Measurements from ENCODE around the gene RASSF10.

The RASSF10 gene

GRCh38 chr11:13052130-13052571, 43.0 kb downstream of the RASSF10 start:
- Histone ChIP-seq H2BK15ac (ENCODE audit: low read length) (no peak overlapping the region), H2BK12ac (ENCODE audit: low read length) (no peak overlapping the region), H3K18ac (ENCODE audit: low read length) (no peak overlapping the region), H3K9me3 (replicated peaks in 1 of 2; ENCODE audit: control insufficient read depth in 2 of 2, insufficient read depth in 1 of 2, low read depth in 1 of 2, low read length in 2 of 2) (peaks cover 3% of the 10 kb centered on the region in 2 donors), H3K4me2 (ENCODE audit: insufficient read depth, low read length, poor library complexity, severe bottlenecking) (no peak overlapping the region), H3K4ac (ENCODE audit: low read length) (no peak overlapping the region), H4K91ac (ENCODE audit: low read depth, low read length, poor library complexity) (no peak overlapping the region), H2BK5ac (ENCODE audit: low read length) (no peak overlapping the region), H3K4me1 (ENCODE audit: control insufficient read depth in 2 of 2, insufficient read depth in 1 of 2, low read depth in 1 of 2, low read length in 2 of 2) (no peaks in the 10 kb centered on the region), H4K8ac (ENCODE audit: low read depth, low read length) (no peak overlapping the region), H3K27me3 (ENCODE audit: control insufficient read depth in 3 of 3, insufficient read depth in 3 of 3, low read depth in 1 of 3, low read length in 3 of 3) (no peaks in the 10 kb centered on the region), H2BK120ac (ENCODE audit: low read depth, low read length) (no peak overlapping the region), H3K14ac (ENCODE audit: low read length) (no peak overlapping the region), H2AFZ (ENCODE audit: low read length) (no peak overlapping the region), H3K23ac (ENCODE audit: low read depth, low read length, poor library complexity) (no peak overlapping the region), H3K27ac (replicated peaks; ENCODE audit: low read length) (no peak overlapping the region), H3K9ac (ENCODE audit: low read depth, low read length, poor library complexity) (no peak overlapping the region), H3K4me3 (ENCODE audit: low read length in 2 of 2) (no peak overlapping the region), H3K36me3 (replicated peaks in 1 of 2; ENCODE audit: control insufficient read depth in 2 of 2, insufficient read depth in 2 of 2, low read length in 2 of 2) (no peaks in the 10 kb centered on the region), H3K79me1 (ENCODE audit: low read depth, low read length) (no peaks in the 10 kb centered on the region), H2AK5ac (ENCODE audit: low read depth, low read length) (no peak overlapping the region)
- no CpG with 5 or more reads among the region's 5 CpGs for WGBS, 2 donors (ENCODE audit: extremely low coverage in 2 of 2, insufficient read length in 2 of 2, insufficient replicate concordance in 1 of 2)
- DNase-seq (ENCODE audit: low spot score): no peak

- no peaks in the 10 kb centered on the region for H3K27me3 ChIP-seq (ENCODE audit: control insufficient read depth in 3 of 3, insufficient read depth in 3 of 3, low read depth in 1 of 3, low read length in 3 of 3)
- no peaks in the 10 kb centered on the region for H3K79me1 ChIP-seq (ENCODE audit: low read depth, low read length)
- peaks cover 3% of the 10 kb centered on the region in 2 donors for H3K9me3 ChIP-seq (replicated peaks in 1 of 2; ENCODE audit: control insufficient read depth in 2 of 2, insufficient read depth in 1 of 2, low read depth in 1 of 2, low read length in 2 of 2)
- H4K8ac ChIP-seq (ENCODE audit: low read depth, low read length): no peak overlapping the region
- no peaks in the 10 kb centered on the region for H3K36me3 ChIP-seq (replicated peaks in 1 of 2; ENCODE audit: control insufficient read depth in 2 of 2, insufficient read depth in 2 of 2, low read length in 2 of 2)
- H3K9ac ChIP-seq (ENCODE audit: low read depth, low read length, poor library complexity): no peak overlapping the region
- DNase-seq (ENCODE audit: low spot score): no peak
- no peak overlapping the region for H2AK5ac ChIP-seq (ENCODE audit: low read depth, low read length)
- H2BK12ac ChIP-seq (ENCODE audit: low read length): no peak overlapping the region
- H3K23ac ChIP-seq (ENCODE audit: low read depth, low read length, poor library complexity): no peak overlapping the region
- H3K18ac ChIP-seq (ENCODE audit: low read length): no peak overlapping the region
- no peak overlapping the region for H3K14ac ChIP-seq (ENCODE audit: low read length)
- no CpG with 5 or more reads among the region's 6 CpGs for WGBS, 2 donors (ENCODE audit: extremely low coverage in 2 of 2, insufficient read length in 2 of 2, insufficient replicate concordance in 1 of 2)
- H3K4me3 ChIP-seq (ENCODE audit: low read length in 2 of 2): no peak overlapping the region
- no peak overlapping the region for H3K27ac ChIP-seq (replicated peaks; ENCODE audit: low read length)
- no peak overlapping the region for H2BK15ac ChIP-seq (ENCODE audit: low read length)
- no peak overlapping the region for H2BK5ac ChIP-seq (ENCODE audit: low read length)
- no peak overlapping the region for H2AFZ ChIP-seq (ENCODE audit: low read length)
- H4K91ac ChIP-seq (ENCODE audit: low read depth, low read length, poor library complexity): no peak overlapping the region
- H3K4me2 ChIP-seq (ENCODE audit: insufficient read depth, low read length, poor library complexity, severe bottlenecking): no peak overlapping the region
- no peak overlapping the region for H3K4ac ChIP-seq (ENCODE audit: low read length)
- H3K4me1 ChIP-seq (ENCODE audit: control insufficient read depth in 2 of 2, insufficient read depth in 1 of 2, low read depth in 1 of 2, low read length in 2 of 2): no peaks in the 10 kb centered on the region
- H2BK120ac ChIP-seq (ENCODE audit: low read depth, low read length): no peak overlapping the region
These were observed 44.3 kb downstream of the RASSF10 start for GRCh38 chr11:13053255-13053917.

- H3K79me1 ChIP-seq (ENCODE audit: low read depth, low read length): no peaks in the 10 kb centered on the region
- H2BK120ac ChIP-seq (ENCODE audit: low read depth, low read length): no peak overlapping the region
- no peaks in the 10 kb centered on the region for H3K4me1 ChIP-seq (ENCODE audit: control insufficient read depth in 2 of 2, insufficient read depth in 1 of 2, low read depth in 1 of 2, low read length in 2 of 2)
- no peak overlapping the region for H2BK15ac ChIP-seq (ENCODE audit: low read length)
- H3K27me3 ChIP-seq (ENCODE audit: control insufficient read depth in 3 of 3, insufficient read depth in 3 of 3, low read depth in 1 of 3, low read length in 3 of 3): no peaks in the 10 kb centered on the region
- H2BK12ac ChIP-seq (ENCODE audit: low read length): no peak overlapping the region
- H2BK5ac ChIP-seq (ENCODE audit: low read length): no peak overlapping the region
- H3K4ac ChIP-seq (ENCODE audit: low read length): no peak overlapping the region
- H3K14ac ChIP-seq (ENCODE audit: low read length): no peak overlapping the region
- no CpG with 5 or more reads among the region's 3 CpGs for WGBS, 2 donors (ENCODE audit: extremely low coverage in 2 of 2, insufficient read length in 2 of 2, insufficient replicate concordance in 1 of 2)
- no peak overlapping the region for H4K8ac ChIP-seq (ENCODE audit: low read depth, low read length)
- H3K36me3 ChIP-seq (replicated peaks in 1 of 2; ENCODE audit: control insufficient read depth in 2 of 2, insufficient read depth in 2 of 2, low read length in 2 of 2): no peaks in the 10 kb centered on the region
- H3K9ac ChIP-seq (ENCODE audit: low read depth, low read length, poor library complexity): no peak overlapping the region
- H3K27ac ChIP-seq (replicated peaks; ENCODE audit: low read length): no peak overlapping the region
- DNase-seq (ENCODE audit: low spot score): no peak
- no peak overlapping the region for H3K18ac ChIP-seq (ENCODE audit: low read length)
- no peak overlapping the region for H3K4me2 ChIP-seq (ENCODE audit: insufficient read depth, low read length, poor library complexity, severe bottlenecking)
- H2AFZ ChIP-seq (ENCODE audit: low read length): no peak overlapping the region
- no peak overlapping the region for H3K4me3 ChIP-seq (ENCODE audit: low read length in 2 of 2)
- no peak overlapping the region for H4K91ac ChIP-seq (ENCODE audit: low read depth, low read length, poor library complexity)
- H3K9me3 ChIP-seq (replicated peaks in 1 of 2; ENCODE audit: control insufficient read depth in 2 of 2, insufficient read depth in 1 of 2, low read depth in 1 of 2, low read length in 2 of 2): peaks cover 3% of the 10 kb centered on the region in 2 donors
- no peak overlapping the region for H3K23ac ChIP-seq (ENCODE audit: low read depth, low read length, poor library complexity)
- H2AK5ac ChIP-seq (ENCODE audit: low read depth, low read length): no peak overlapping the region
These were observed 45.2 kb downstream of the RASSF10 start for GRCh38 chr11:13054278-13054677.

GRCh38 chr11:13055200-13055599, 46.1 kb downstream of the RASSF10 start:
- no peaks in the 10 kb centered on the region for H3K79me1 ChIP-seq (ENCODE audit: low read depth, low read length)
- H3K4me1 ChIP-seq (ENCODE audit: control insufficient read depth in 2 of 2, insufficient read depth in 1 of 2, low read depth in 1 of 2, low read length in 2 of 2): no peaks in the 10 kb centered on the region
- no peak overlapping the region for H3K27ac ChIP-seq (replicated peaks; ENCODE audit: low read length)
- no peak overlapping the region for H2BK15ac ChIP-seq (ENCODE audit: low read length)
- no peaks in the 10 kb centered on the region for H3K36me3 ChIP-seq (replicated peaks in 1 of 2; ENCODE audit: control insufficient read depth in 2 of 2, insufficient read depth in 2 of 2, low read length in 2 of 2)
- no peak overlapping the region for H4K8ac ChIP-seq (ENCODE audit: low read depth, low read length)
- no peak overlapping the region for H2BK5ac ChIP-seq (ENCODE audit: low read length)
- H3K14ac ChIP-seq (ENCODE audit: low read length): no peak overlapping the region
- no CpG with 5 or more reads among the region's 2 CpGs for WGBS, 2 donors (ENCODE audit: extremely low coverage in 2 of 2, insufficient read length in 2 of 2, insufficient replicate concordance in 1 of 2)
- H3K23ac ChIP-seq (ENCODE audit: low read depth, low read length, poor library complexity): no peak overlapping the region
- no peak overlapping the region for H2BK12ac ChIP-seq (ENCODE audit: low read length)
- H3K4ac ChIP-seq (ENCODE audit: low read length): no peak overlapping the region
- H2BK120ac ChIP-seq (ENCODE audit: low read depth, low read length): no peak overlapping the region
- no peak overlapping the region for H4K91ac ChIP-seq (ENCODE audit: low read depth, low read length, poor library complexity)
- no peak overlapping the region for H3K9ac ChIP-seq (ENCODE audit: low read depth, low read length, poor library complexity)
- no peak overlapping the region for H3K4me2 ChIP-seq (ENCODE audit: insufficient read depth, low read length, poor library complexity, severe bottlenecking)
- DNase-seq (ENCODE audit: low spot score): no peak
- no peak overlapping the region for H2AK5ac ChIP-seq (ENCODE audit: low read depth, low read length)
- no peaks in the 10 kb centered on the region for H3K27me3 ChIP-seq (ENCODE audit: control insufficient read depth in 3 of 3, insufficient read depth in 3 of 3, low read depth in 1 of 3, low read length in 3 of 3)
- H2AFZ ChIP-seq (ENCODE audit: low read length): no peak overlapping the region
- no peak overlapping the region for H3K4me3 ChIP-seq (ENCODE audit: low read length in 2 of 2)
- H3K18ac ChIP-seq (ENCODE audit: low read length): no peak overlapping the region
- H3K9me3 ChIP-seq (replicated peaks in 1 of 2; ENCODE audit: control insufficient read depth in 2 of 2, insufficient read depth in 1 of 2, low read depth in 1 of 2, low read length in 2 of 2): peaks cover 0 to 3% of the 10 kb centered on the region in 2 donors

Measured in neuronal stem cell (in vitro differentiated cells).